ENCODE data around the gene PRDM16. TPM values are rescaled to one million over a fixed set of nuclear protein-coding genes. Genes with fewer than 3 reads are reported as not detected.

Gene PRDM16
- total RNA-seq, 1 experiment from 2014 or later: 0.17 TPM

- DNase-seq: no peak
- no peak overlapping the region for H3K18ac ChIP-seq (ENCODE audit: insufficient read length, low read depth, low read length)
- no peak overlapping the region for H2BK5ac ChIP-seq (ENCODE audit: insufficient read length, low read length)
- no peak overlapping the region for H3K14ac ChIP-seq (ENCODE audit: insufficient read depth, low read length)
- Mint-ChIP-seq H3K27ac (no peak overlapping the region), H3K36me3 (ENCODE audit: insufficient read depth in 1 of 3, low read depth in 3 of 3) (no peaks in the 10 kb centered on the region), H3K27me3 (ENCODE audit: low read depth) (peaks cover 1% of the 10 kb centered on the region; the same call in 1 of the 2 replicates), H3K4me3 (no peak overlapping the region), H3K9me3 (no peaks in the 10 kb centered on the region; a peak in 1 of 5 replicates), H3K4me1 (peaks cover 0 to 4% of the 10 kb centered on the region in 2 experiments; a peak in 2 of 4 replicates)
- H3K27ac ChIP-seq (ENCODE audit: insufficient read length, low read depth, low read length): no peak overlapping the region
- H4K20me1 ChIP-seq (ENCODE audit: control insufficient read depth, insufficient read depth, insufficient read length): no peaks in the 10 kb centered on the region
- no peak overlapping the region for H4K91ac ChIP-seq (ENCODE audit: insufficient read length, low read depth, low read length)
- H3K4me1 ChIP-seq (ENCODE audit: insufficient read depth, low read length): no peaks in the 10 kb centered on the region
- no peak overlapping the region for H3K4ac ChIP-seq (ENCODE audit: low read depth, low read length)
- no peak overlapping the region for H2BK120ac ChIP-seq (ENCODE audit: low read depth, low read length, poor library complexity, severe bottlenecking)
- no peak overlapping the region for H3K4me2 ChIP-seq (ENCODE audit: insufficient read depth, insufficient read length, low read length)
- H3K79me2 ChIP-seq (ENCODE audit: insufficient read depth, low read length): no peaks in the 10 kb centered on the region
- WGBS (ENCODE audit: extremely low coverage, insufficient read length, low lambda C conversion rate): no CpG with 5 or more reads among the region's 19 CpGs
- H2AFZ ChIP-seq (ENCODE audit: low read length): no peak overlapping the region
- no peak overlapping the region for H3K9ac ChIP-seq (ENCODE audit: extremely low read depth, insufficient read length, low read length)
- H3K23ac ChIP-seq (ENCODE audit: insufficient read length, low read depth, low read length): no peak overlapping the region
- H4K8ac ChIP-seq (replicated peaks; ENCODE audit: insufficient read length, low read depth, low read length): no peak overlapping the region
- H2AK5ac ChIP-seq (ENCODE audit: insufficient read length, low read length): no peak overlapping the region
- H3K9me3 ChIP-seq (ENCODE audit: control insufficient read depth, low read depth, low read length): no peaks in the 10 kb centered on the region
- H3K27me3 ChIP-seq (ENCODE audit: insufficient read depth, low read length): no peaks in the 10 kb centered on the region
- H2BK20ac ChIP-seq (ENCODE audit: low read depth, low read length, poor library complexity, severe bottlenecking): no peak overlapping the region
- H3T11ph ChIP-seq (ENCODE audit: low read length): no peak overlapping the region
- no peak overlapping the region for H2BK15ac ChIP-seq (ENCODE audit: low read depth, low read length)
- H3K79me1 ChIP-seq (ENCODE audit: insufficient read depth, low read depth, low read length, poor library complexity, severe bottlenecking): no peaks in the 10 kb centered on the region
- TF ChIP-seq CTCF (conservative IDR thresholded peaks at IDR 0.05): no peak
- H2BK12ac ChIP-seq (ENCODE audit: insufficient read length, low read depth, low read length): no peak overlapping the region
- H3K23me2 ChIP-seq (ENCODE audit: insufficient read length, low read depth, low read length, poor library complexity, severe bottlenecking): no peaks in the 10 kb centered on the region
- H3K56ac ChIP-seq (ENCODE audit: insufficient read length, low read depth, low read length): no peak overlapping the region
- no peak overlapping the region for H4K5ac ChIP-seq (ENCODE audit: insufficient read length, low read depth, low read length)
Observed at GRCh38 chr1:3140437-3140836, 71.4 kb downstream of the PRDM16 start.

Measured in H9 (cell line).